Testis (tissue), 2 donors: Measurements from ENCODE around the gene PBX1.

Experiments used
- POLR2A ChIP-seq: fragments of 450-650 bp; IDR thresholded peaks from one replicate; pipeline ENCODE4 v1.6.1; 2017; ENCODE audit warnings: antibody characterized with exemption, mild to moderate bottlenecking, moderate library complexity
- TF ChIP-seq, protein P1 (sequence below), 3 experiments: fragments of 450-650 bp in 2 of 3; fragments of 200-600 bp in 1 of 3; sonication (generic) in 1 of 3; IDR thresholded peaks; one replicate each; pipeline ENCODE4 v1.5.1; 2016 to 2019; ENCODE audit warnings: antibody characterized with exemption in 3 of 3, mild to moderate bottlenecking in 2 of 3, moderate library complexity in 1 of 3

DNA sequence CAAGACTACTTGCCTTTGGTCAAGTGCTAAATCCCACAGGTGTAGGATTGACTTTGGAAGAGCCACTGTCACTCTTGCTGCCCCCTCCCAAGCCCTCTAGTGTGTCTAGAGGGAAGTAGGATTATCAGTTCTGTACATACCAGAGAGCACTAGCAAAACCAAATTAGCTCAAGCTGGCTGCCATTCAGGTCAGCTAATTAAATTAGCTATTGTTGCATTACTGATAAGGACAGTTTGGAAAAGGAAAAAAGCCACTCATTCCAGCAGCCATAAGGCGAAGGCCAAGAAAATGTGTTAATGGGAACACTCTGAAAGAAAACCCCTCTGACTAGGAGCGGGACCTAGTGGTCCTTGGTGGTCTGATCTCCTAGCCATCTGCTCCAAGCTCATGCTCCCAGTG, 321.7 kb downstream of the PBX1 start:
- TF ChIP-seq, protein P1, sequence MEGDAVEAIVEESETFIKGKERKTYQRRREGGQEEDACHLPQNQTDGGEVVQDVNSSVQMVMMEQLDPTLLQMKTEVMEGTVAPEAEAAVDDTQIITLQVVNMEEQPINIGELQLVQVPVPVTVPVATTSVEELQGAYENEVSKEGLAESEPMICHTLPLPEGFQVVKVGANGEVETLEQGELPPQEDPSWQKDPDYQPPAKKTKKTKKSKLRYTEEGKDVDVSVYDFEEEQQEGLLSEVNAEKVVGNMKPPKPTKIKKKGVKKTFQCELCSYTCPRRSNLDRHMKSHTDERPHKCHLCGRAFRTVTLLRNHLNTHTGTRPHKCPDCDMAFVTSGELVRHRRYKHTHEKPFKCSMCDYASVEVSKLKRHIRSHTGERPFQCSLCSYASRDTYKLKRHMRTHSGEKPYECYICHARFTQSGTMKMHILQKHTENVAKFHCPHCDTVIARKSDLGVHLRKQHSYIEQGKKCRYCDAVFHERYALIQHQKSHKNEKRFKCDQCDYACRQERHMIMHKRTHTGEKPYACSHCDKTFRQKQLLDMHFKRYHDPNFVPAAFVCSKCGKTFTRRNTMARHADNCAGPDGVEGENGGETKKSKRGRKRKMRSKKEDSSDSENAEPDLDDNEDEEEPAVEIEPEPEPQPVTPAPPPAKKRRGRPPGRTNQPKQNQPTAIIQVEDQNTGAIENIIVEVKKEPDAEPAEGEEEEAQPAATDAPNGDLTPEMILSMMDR (IDR thresholded peaks at IDR 0.05) = no peak
- TF ChIP-seq POLR2A = no peak
